Measurements from ENCODE around the gene SLC6A17.

The SLC6A17 gene

DNA sequence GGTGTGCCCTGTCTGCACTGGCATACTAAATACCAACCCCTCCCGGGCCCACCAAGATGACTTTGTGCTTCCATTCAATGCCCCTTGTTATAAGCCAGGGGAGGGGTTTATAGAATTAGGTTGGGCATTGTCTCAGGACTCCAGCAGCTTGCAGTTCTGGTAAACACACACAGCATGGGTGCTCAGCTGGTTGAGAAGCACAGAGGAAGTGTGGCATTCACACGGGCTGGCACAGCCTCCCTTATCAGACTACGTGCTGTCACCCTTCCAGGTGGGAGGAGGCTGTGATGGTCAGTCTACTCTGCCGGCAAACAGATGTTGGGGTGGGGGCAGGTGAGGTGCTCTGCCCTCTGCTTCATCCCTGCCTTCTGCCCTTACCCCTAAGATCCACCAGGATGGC, 15.0 kb upstream of the SLC6A17 start:
- no peak for DNase-seq (ENCODE audit: low read depth)
- TF ChIP-seq, protein P1, sequence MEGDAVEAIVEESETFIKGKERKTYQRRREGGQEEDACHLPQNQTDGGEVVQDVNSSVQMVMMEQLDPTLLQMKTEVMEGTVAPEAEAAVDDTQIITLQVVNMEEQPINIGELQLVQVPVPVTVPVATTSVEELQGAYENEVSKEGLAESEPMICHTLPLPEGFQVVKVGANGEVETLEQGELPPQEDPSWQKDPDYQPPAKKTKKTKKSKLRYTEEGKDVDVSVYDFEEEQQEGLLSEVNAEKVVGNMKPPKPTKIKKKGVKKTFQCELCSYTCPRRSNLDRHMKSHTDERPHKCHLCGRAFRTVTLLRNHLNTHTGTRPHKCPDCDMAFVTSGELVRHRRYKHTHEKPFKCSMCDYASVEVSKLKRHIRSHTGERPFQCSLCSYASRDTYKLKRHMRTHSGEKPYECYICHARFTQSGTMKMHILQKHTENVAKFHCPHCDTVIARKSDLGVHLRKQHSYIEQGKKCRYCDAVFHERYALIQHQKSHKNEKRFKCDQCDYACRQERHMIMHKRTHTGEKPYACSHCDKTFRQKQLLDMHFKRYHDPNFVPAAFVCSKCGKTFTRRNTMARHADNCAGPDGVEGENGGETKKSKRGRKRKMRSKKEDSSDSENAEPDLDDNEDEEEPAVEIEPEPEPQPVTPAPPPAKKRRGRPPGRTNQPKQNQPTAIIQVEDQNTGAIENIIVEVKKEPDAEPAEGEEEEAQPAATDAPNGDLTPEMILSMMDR (conservative IDR thresholded peaks at IDR 0.05; ENCODE audit: low read length): no peak
- H3K4me3 ChIP-seq (ENCODE audit: low read length): no peak overlapping the region

DNA sequence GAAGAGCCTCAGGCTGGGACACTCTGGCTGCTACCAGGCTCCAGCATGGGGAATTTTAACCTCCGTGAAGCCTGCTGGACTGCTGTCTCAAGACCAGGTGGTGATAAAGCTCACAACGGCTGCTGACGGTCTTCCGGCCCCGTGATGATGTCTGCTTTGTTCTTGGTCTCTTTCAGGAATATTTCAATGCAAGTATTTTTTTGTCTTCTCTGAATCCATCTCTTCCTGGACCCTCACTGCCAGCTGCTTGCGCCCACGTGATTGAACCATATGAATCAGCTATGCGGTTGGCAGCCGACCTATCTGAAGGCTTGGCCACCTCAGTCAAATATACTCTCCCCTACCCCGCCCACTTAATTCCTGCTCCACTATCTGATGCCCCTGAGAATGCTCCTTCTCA, 14.6 kb upstream of the SLC6A17 start:
- TF ChIP-seq, protein P1 (conservative IDR thresholded peaks at IDR 0.05; ENCODE audit: low read length): no peak
- no peak for DNase-seq (ENCODE audit: low read depth)
- no peak overlapping the region for H3K4me3 ChIP-seq (ENCODE audit: low read length)

DNA sequence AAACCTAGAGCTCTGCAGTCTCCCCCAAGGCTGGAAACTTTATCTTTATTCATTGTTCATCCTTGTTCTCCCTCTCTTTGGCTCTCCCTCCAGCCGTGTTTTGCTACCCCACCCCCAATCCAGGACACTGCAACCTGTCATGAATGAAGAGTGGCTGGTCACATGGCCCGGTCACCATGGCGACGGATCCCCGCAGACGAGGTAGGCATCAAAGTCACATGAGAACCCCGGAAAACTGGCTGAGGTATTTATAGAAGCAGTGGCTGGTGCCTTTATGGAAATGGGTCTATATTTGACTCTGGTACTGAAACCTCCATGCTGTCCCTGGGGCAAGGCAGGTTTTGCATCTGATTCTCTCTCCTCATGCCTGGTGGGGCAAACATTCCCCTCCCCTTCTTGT, 13.4 kb upstream of the SLC6A17 start:
- TF ChIP-seq, protein P1 (conservative IDR thresholded peaks at IDR 0.05; ENCODE audit: low read length): no peak
- H3K4me3 ChIP-seq (ENCODE audit: low read length): no peak overlapping the region
- no peak for DNase-seq (ENCODE audit: low read depth)

DNA sequence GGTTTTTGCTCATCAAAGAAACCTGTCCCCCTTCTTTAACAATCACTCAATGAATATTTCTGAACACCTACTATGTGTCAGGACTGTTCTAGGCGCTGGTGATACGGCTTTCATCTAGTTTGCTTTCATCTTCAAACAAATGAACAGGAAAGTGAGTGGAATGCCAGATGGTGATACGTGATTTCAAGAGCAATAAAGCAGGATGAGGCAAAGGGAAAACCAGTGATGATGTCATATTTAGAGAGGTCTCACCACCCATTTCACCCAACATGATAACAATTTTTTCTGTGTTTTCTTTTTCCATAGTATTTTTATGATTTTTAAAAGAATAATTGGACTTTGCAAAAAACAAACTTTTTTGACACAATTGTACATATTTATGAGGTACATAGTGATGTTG, 11.3 kb upstream of the SLC6A17 start:
- DNase-seq (ENCODE audit: low read depth): no peak
- TF ChIP-seq, protein P1 (conservative IDR thresholded peaks at IDR 0.05; ENCODE audit: low read length): no peak
- no peak overlapping the region for H3K4me3 ChIP-seq (ENCODE audit: low read length)

DNA sequence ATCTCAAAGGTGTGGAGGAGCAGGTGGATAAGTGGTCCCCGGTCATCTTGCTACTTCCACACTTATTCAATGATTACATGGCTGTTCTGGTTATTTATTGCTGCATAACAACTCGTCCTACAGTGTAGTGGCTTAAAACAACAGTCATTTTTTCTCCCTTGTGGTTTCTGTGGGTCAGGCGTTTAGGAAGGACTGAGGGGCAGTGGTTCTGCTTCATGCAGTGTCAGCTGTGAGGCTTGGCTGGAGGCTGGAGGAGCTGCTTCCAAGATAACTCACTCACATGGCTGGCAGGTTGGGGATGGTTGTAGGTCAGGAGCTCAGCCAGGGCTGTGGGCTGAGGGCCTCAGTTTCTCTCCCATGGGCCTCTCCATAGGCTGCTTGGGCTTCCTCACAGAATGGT, 5.9 kb upstream of the SLC6A17 start:
- H3K4me3 ChIP-seq (ENCODE audit: low read length): no peak overlapping the region
- DNase-seq (ENCODE audit: low read depth): no peak
- TF ChIP-seq, protein P1 (conservative IDR thresholded peaks at IDR 0.05; ENCODE audit: low read length): no peak

DNA sequence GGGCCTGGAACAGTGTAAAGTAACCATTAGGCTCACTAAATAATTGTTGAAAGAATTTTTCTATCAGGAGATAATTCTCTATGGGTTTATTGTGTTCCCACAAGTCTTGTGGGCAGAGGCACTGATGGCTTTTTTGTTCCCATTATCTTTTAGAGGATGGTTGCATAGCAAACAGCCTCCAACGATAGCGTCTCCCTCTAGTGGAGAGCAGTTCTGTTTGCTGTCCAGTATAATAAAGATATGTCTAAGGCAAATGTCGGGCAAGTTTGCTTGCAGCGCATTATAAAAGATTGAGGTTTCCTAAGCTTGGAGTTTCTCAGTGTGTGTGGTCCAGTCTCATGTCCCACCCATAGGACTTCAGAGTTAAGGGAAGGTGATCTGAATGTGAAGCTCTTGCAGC, 1.3 kb upstream of the SLC6A17 start:
- H3K4me3 ChIP-seq (ENCODE audit: low read length): no peak overlapping the region
- DNase-seq (ENCODE audit: low read depth): no peak
- TF ChIP-seq, protein P1 (conservative IDR thresholded peaks at IDR 0.05; ENCODE audit: low read length): peak; percentile 46

DNA sequence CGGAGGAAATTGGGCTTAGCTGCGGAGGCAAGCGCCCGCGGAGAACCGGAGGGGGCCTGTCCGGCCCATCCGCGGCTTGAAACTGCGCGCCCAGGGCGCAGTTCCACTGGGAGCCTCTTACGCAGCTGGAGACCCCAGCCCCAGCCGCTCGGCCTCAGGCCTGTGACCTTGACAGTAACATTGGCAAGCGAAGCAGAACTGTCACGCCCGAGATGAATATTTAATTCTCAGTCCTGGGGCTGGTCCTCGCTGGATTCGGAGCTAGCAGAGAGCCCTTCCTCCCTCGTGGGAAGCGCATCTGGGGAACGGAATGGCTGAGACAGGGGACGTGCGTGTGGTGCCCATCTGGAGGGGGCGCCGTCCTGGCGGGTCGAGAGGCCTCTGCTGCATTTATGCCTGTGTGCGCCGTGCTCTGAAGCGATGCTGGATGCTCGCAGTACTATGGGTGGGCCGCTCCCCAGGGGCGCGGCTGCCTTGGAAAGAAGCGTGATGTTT, 928 bp downstream of the SLC6A17 start:
- DNase-seq (ENCODE audit: low read depth): no peak
- H3K4me3 ChIP-seq (ENCODE audit: low read length): peak overlapping the region; percentile 30
- TF ChIP-seq, protein P1 (conservative IDR thresholded peaks at IDR 0.05; ENCODE audit: low read length): no peak

Measured in AG10803 (cell line).